Astrocyte (in vitro differentiated cells and primary cell): ENCODE results near the gene FAM181B. TPM values are rescaled to one million over a fixed set of nuclear protein-coding genes. Genes with fewer than 3 reads are reported as not detected.

Experiments
- DNase-seq: peaks from one replicate; pipeline ENCODE4 v3.0.0-alpha.2; 2010; ENCODE audit warnings: low read depth
- FAIRE-seq: peaks from 2 replicates; lab custom pipeline; 2011; peaks lifted over from hg19 to GRCh38; lab: Jason Lieb, UNC
- H2AFZ ChIP-seq: 2 replicates; pipeline ENCODE4 v1.6.0; 2012; ENCODE audit warnings: low read depth, low read length, inconsistent platforms
- H3K27ac ChIP-seq: 2 replicates; pipeline ENCODE4 v1.5.1; 2011; ENCODE audit warnings: low read depth, low read length, inconsistent platforms
- H3K27me3 ChIP-seq: 2 replicates; pipeline ENCODE4 v1.6.0; 2011; ENCODE audit warnings: low read length, inconsistent platforms; ENCODE audit not compliant: insufficient read depth
- H3K36me3 ChIP-seq: 2 replicates; pipeline ENCODE4 v1.5.1; 2011; ENCODE audit warnings: low read length, inconsistent platforms; ENCODE audit not compliant: insufficient read depth
- H3K4me1 ChIP-seq: 2 replicates; pipeline ENCODE4 v1.5.1; 2011; ENCODE audit warnings: low read length, inconsistent platforms; ENCODE audit not compliant: insufficient read depth
- H3K4me2 ChIP-seq: 2 replicates; pipeline ENCODE4 v1.6.0; 2012; ENCODE audit warnings: low read length, inconsistent platforms
- H3K4me3 ChIP-seq: 2 replicates; pipeline ENCODE4 v1.5.1; 2011; ENCODE audit warnings: low read depth, mild to moderate bottlenecking, low read length, inconsistent platforms; ENCODE audit not compliant: insufficient read depth
- H3K79me2 ChIP-seq: 2 replicates; pipeline ENCODE4 v1.6.0; 2012; ENCODE audit warnings: mild to moderate bottlenecking, low read length, inconsistent platforms; ENCODE audit not compliant: insufficient read depth
- H3K9ac ChIP-seq: 2 replicates; pipeline ENCODE4 v1.6.0; 2012; ENCODE audit warnings: mild to moderate bottlenecking, low read length, inconsistent platforms
- H3K9me3 ChIP-seq: 2 replicates; pipeline ENCODE4 v1.5.1; 2012; ENCODE audit warnings: low read depth, mild to moderate bottlenecking, low read length, inconsistent platforms; ENCODE audit not compliant: insufficient read depth
- H4K20me1 ChIP-seq: 2 replicates; pipeline ENCODE4 v1.6.0; 2012; ENCODE audit warnings: low read length, inconsistent platforms; ENCODE audit not compliant: insufficient read depth
- H3K27ac Mint-ChIP-seq: one replicate; pipeline ENCODE4 v1.8.0; 2021; ENCODE audit warnings: mild to moderate bottlenecking, mixed read lengths; ENCODE audit not compliant: unreplicated experiment
- H3K27me3 Mint-ChIP-seq: one replicate; pipeline ENCODE4 v1.8.0; 2021; ENCODE audit warnings: low read depth, mixed read lengths; ENCODE audit not compliant: unreplicated experiment
- H3K36me3 Mint-ChIP-seq: one replicate; pipeline ENCODE4 v1.8.0; 2021; ENCODE audit warnings: low read depth, mixed read lengths; ENCODE audit not compliant: unreplicated experiment
- H3K4me1 Mint-ChIP-seq: one replicate; pipeline ENCODE4 v1.8.0; 2021; ENCODE audit warnings: low read depth, mixed read lengths; ENCODE audit not compliant: unreplicated experiment
- H3K4me3 Mint-ChIP-seq: one replicate; pipeline ENCODE4 v1.8.0; 2021; ENCODE audit warnings: mild to moderate bottlenecking, moderate library complexity, mixed read lengths; ENCODE audit not compliant: unreplicated experiment
- H3K9me3 Mint-ChIP-seq: one replicate; pipeline ENCODE4 v1.8.0; 2021; ENCODE audit warnings: mild to moderate bottlenecking, mixed read lengths; ENCODE audit not compliant: unreplicated experiment
- CTCF ChIP-seq: IDR thresholded peaks from 2 replicates; pipeline ENCODE4 v1.5.1; 2011; ENCODE audit warnings: low read depth, mild to moderate bottlenecking, inconsistent platforms, low read length, moderate library complexity; ENCODE audit not compliant: insufficient read depth
- EZH2 ChIP-seq: IDR thresholded peaks from 2 replicates; pipeline ENCODE4 v1.6.1; 2012; ENCODE audit warnings: mild to moderate bottlenecking, low read length, inconsistent platforms; ENCODE audit not compliant: insufficient read depth
- total RNA-seq: library from RNA; stranded (reverse); gene quantifications from 2 replicates; pipeline ENCODE4 v1.2.1, GENCODE V29; 2021

The FAM181B gene
- total RNA-seq, 1 donor from 2014 or later, result 0.11 TPM

- H3K36me3 Mint-ChIP-seq, result no peaks in the 10 kb centered on the region
- no peaks in the 10 kb centered on the region for H3K4me1 Mint-ChIP-seq
- Histone ChIP-seq H3K9ac (no peak overlapping the region), H3K79me2 (no peaks in the 10 kb centered on the region), H3K9me3 (no peaks in the 10 kb centered on the region), H3K4me2 (no peak overlapping the region), H2AFZ (no peak overlapping the region), H3K27me3 (peaks cover 13% of the 10 kb centered on the region), H3K4me1 (no peaks in the 10 kb centered on the region), H3K4me3 (no peak overlapping the region), H3K36me3 (no peaks in the 10 kb centered on the region), H3K27ac (no peak overlapping the region), H4K20me1 (no peaks in the 10 kb centered on the region)
- FAIRE-seq (no peak), DNase-seq (no peak)
- H3K4me3 Mint-ChIP-seq, result no peak overlapping the region
- peaks cover 1% of the 10 kb centered on the region for H3K27me3 Mint-ChIP-seq
- H3K9me3 Mint-ChIP-seq, result peaks cover 2% of the 10 kb centered on the region
- H3K27ac Mint-ChIP-seq, result no peak overlapping the region
- no peak for TF ChIP-seq CTCF
- no peak for TF ChIP-seq EZH2
Measured at GRCh38 chr11:82711648-82712047, 22.0 kb downstream of the FAM181B start.

GRCh38 chr11:82703796-82704195 is 29.9 kb downstream of the FAM181B start:
- Mint-ChIP-seq H3K4me3 (no peak overlapping the region), H3K9me3 (no peaks in the 10 kb centered on the region), H3K36me3 (no peaks in the 10 kb centered on the region), H3K27ac (no peak overlapping the region), H3K4me1 (no peaks in the 10 kb centered on the region), H3K27me3 (no peaks in the 10 kb centered on the region)
- TF ChIP-seq EZH2 (no peak), CTCF (no peak)
- no peak overlapping the region for H2AFZ ChIP-seq
- no peaks in the 10 kb centered on the region for H4K20me1 ChIP-seq
- H3K9me3 ChIP-seq, result no peaks in the 10 kb centered on the region
- H3K79me2 ChIP-seq, result no peaks in the 10 kb centered on the region
- no peak for FAIRE-seq
- no peak overlapping the region for H3K9ac ChIP-seq
- no peak overlapping the region for H3K27ac ChIP-seq
- no peaks in the 10 kb centered on the region for H3K27me3 ChIP-seq
- no peak overlapping the region for H3K4me3 ChIP-seq
- no peak overlapping the region for H3K4me2 ChIP-seq
- no peaks in the 10 kb centered on the region for H3K36me3 ChIP-seq
- H3K4me1 ChIP-seq, result no peaks in the 10 kb centered on the region
- DNase-seq, result no peak

- H3K27ac Mint-ChIP-seq, result no peak overlapping the region
- H3K4me1 ChIP-seq, result no peaks in the 10 kb centered on the region
- DNase-seq, result no peak
- no peak overlapping the region for H3K27ac ChIP-seq
- H4K20me1 ChIP-seq, result no peaks in the 10 kb centered on the region
- H2AFZ ChIP-seq, result no peak overlapping the region
- TF ChIP-seq CTCF (no peak), EZH2 (no peak)
- no peaks in the 10 kb centered on the region for H3K36me3 ChIP-seq
- H3K4me3 Mint-ChIP-seq, result no peak overlapping the region
- H3K27me3 ChIP-seq, result no peaks in the 10 kb centered on the region
- no peaks in the 10 kb centered on the region for H3K79me2 ChIP-seq
- H3K4me2 ChIP-seq, result no peak overlapping the region
- no peaks in the 10 kb centered on the region for H3K4me1 Mint-ChIP-seq
- H3K27me3 Mint-ChIP-seq, result no peaks in the 10 kb centered on the region
- H3K36me3 Mint-ChIP-seq, result no peaks in the 10 kb centered on the region
- no peak overlapping the region for H3K9ac ChIP-seq
- no peak for FAIRE-seq
- H3K9me3 ChIP-seq, result no peaks in the 10 kb centered on the region
- H3K9me3 Mint-ChIP-seq, result no peaks in the 10 kb centered on the region
- H3K4me3 ChIP-seq, result no peak overlapping the region
Measured at GRCh38 chr11:82703226-82703625, 30.4 kb downstream of the FAM181B start.
